DOHH2 (cell line): ENCODE data around the gene OSBPL8.

ENCODE experiments used
- H3F3A ChIP-seq: fragments of 200-600 bp; sonication (generic), shearing (Covaris generic); 2 replicates; pipeline ENCODE4 v1.6.0; 2016; ENCODE audit warnings: antibody characterized with exemption, mild to moderate bottlenecking; ENCODE audit not compliant: control insufficient read depth, insufficient read depth
- H3K27ac ChIP-seq: fragments of 200-600 bp; sonication (generic); 2 replicates; pipeline ENCODE4 v1.5.1; 2014; ENCODE audit warnings: low read depth, mild to moderate bottlenecking, low read length, moderate library complexity
- H3K27me3 ChIP-seq: fragments of 200-600 bp; sonication (generic); 2 replicates; pipeline ENCODE4 v1.6.1; 2014; ENCODE audit warnings: mild to moderate bottlenecking, low read length, mixed read lengths; ENCODE audit not compliant: control insufficient read depth
- H3K36me3 ChIP-seq: fragments of 200-600 bp; sonication (generic); 2 replicates; pipeline ENCODE4 v1.6.1; 2014; ENCODE audit warnings: mild to moderate bottlenecking, low read length, moderate library complexity, mixed read lengths; ENCODE audit not compliant: control insufficient read depth
- H3K4me1 ChIP-seq: fragments of 200-600 bp; sonication (generic); 2 replicates; pipeline ENCODE4 v1.6.1; 2014; ENCODE audit warnings: mild to moderate bottlenecking, low read length, mixed read lengths; ENCODE audit not compliant: control insufficient read depth
- H3K4me2 ChIP-seq: fragments of 200-600 bp; sonication (generic); 2 replicates; pipeline ENCODE4 v1.6.0; 2014; ENCODE audit warnings: mild to moderate bottlenecking, low read length, moderate library complexity
- H3K4me3 ChIP-seq: fragments of 200-600 bp; sonication (generic); 2 replicates; pipeline ENCODE4 v1.5.1; 2014; ENCODE audit warnings: mild to moderate bottlenecking, low read length, mixed read lengths
- H3K79me2 ChIP-seq: fragments of 200-600 bp; sonication (generic); 2 replicates; pipeline ENCODE4 v1.6.1; 2014; ENCODE audit warnings: mild to moderate bottlenecking, low read length, mixed read lengths; ENCODE audit not compliant: control insufficient read depth
- H3K9me2 ChIP-seq: fragments of 200-600 bp; sonication (generic); replicated peaks from 2 replicates; pipeline ENCODE4 v1.6.1; 2014; ENCODE audit warnings: mild to moderate bottlenecking, low read length, mixed read lengths; ENCODE audit not compliant: control insufficient read depth
- H3K9me3 ChIP-seq: fragments of 200-600 bp; sonication (generic); 2 replicates; pipeline ENCODE4 v1.6.1; 2014; ENCODE audit warnings: antibody characterized with exemption, low read length, mixed read lengths; ENCODE audit not compliant: control insufficient read depth, insufficient read depth
- H4K20me1 ChIP-seq: fragments of 200-600 bp; sonication (generic); 2 replicates; pipeline ENCODE4 v1.6.0; 2014; ENCODE audit warnings: low read depth, mild to moderate bottlenecking, antibody characterized with exemption, low read length, moderate library complexity; ENCODE audit not compliant: control insufficient read depth, insufficient read depth
- EZH2phosphoT487 ChIP-seq: fragments of 200-600 bp; sonication (generic); IDR thresholded peaks from 2 replicates; pipeline ENCODE4 v1.6.1; 2017; ENCODE audit warnings: borderline replicate concordance, mild to moderate bottlenecking, antibody characterized with exemption, low read length, moderate library complexity, mixed read lengths
- TF ChIP-seq, protein P1 (sequence below): fragments of 200-600 bp; sonication (generic); IDR thresholded peaks from one replicate; pipeline ENCODE4 v1.5.1; 2014; ENCODE audit warnings: antibody characterized with exemption, mild to moderate bottlenecking, low read depth, low read length; ENCODE audit not compliant: poor library complexity, severe bottlenecking

The OSBPL8 gene

DNA sequence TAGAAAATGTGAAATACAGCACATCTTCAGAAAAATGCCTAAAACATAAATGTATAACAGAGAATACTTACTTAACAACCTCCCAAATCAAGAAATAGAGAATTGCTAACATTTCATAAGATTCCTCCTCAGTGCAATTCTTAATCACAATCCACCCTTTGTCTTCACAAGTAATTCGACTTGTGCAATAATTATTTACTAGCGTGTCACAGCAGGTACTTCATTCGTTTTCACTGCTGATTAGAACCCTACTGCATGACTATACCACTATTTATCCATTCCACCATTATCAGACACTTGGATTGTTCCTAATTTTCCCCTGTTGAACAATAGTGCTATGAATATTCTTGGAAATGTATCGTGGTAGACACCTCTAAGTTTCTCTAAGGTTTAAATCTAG lies 146.4 kb downstream of the OSBPL8 start:
- no peak overlapping the region for H3K4me3 ChIP-seq
- H3K4me1 ChIP-seq: no peaks in the 10 kb centered on the region
- no peak overlapping the region for H3K27ac ChIP-seq
- TF ChIP-seq EZH2phosphoT487: no peak
- TF ChIP-seq, protein P1, sequence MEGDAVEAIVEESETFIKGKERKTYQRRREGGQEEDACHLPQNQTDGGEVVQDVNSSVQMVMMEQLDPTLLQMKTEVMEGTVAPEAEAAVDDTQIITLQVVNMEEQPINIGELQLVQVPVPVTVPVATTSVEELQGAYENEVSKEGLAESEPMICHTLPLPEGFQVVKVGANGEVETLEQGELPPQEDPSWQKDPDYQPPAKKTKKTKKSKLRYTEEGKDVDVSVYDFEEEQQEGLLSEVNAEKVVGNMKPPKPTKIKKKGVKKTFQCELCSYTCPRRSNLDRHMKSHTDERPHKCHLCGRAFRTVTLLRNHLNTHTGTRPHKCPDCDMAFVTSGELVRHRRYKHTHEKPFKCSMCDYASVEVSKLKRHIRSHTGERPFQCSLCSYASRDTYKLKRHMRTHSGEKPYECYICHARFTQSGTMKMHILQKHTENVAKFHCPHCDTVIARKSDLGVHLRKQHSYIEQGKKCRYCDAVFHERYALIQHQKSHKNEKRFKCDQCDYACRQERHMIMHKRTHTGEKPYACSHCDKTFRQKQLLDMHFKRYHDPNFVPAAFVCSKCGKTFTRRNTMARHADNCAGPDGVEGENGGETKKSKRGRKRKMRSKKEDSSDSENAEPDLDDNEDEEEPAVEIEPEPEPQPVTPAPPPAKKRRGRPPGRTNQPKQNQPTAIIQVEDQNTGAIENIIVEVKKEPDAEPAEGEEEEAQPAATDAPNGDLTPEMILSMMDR: no peak
- H3K36me3 ChIP-seq: no peaks in the 10 kb centered on the region; the same call in 1 of the 2 replicates
- no peaks in the 10 kb centered on the region for H3K27me3 ChIP-seq
- no peaks in the 10 kb centered on the region; the same call in 1 of the 2 replicates for H3F3A ChIP-seq
- no peaks in the 10 kb centered on the region for H3K79me2 ChIP-seq
- no peaks in the 10 kb centered on the region for H3K9me3 ChIP-seq
- no peak overlapping the region for H3K4me2 ChIP-seq
- H4K20me1 ChIP-seq: no peaks in the 10 kb centered on the region
- no peaks in the 10 kb centered on the region for H3K9me2 ChIP-seq

DNA sequence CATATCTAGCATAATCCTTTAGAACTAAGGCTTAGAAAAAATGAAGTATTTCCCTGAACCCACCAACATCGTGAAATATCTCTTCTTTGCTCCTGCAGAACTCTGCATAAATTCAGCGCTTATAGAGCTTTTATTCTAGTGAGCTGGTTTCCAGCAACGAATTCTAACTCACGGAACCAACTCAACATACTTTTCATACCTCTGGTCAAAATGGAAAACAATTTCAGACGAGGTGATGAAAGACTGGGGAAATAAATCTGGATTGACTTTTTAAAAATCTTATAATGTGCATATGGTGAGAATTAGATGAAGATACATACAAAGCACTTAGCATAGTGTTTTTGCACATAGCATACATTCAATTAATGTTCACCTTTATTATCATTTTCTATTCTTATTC lies 148.8 kb downstream of the OSBPL8 start:
- TF ChIP-seq EZH2phosphoT487: no peak
- TF ChIP-seq, protein P1: no peak
- Histone ChIP-seq H3K4me1 (no peaks in the 10 kb centered on the region), H3K4me3 (no peak overlapping the region), H3K4me2 (no peak overlapping the region), H3K79me2 (no peaks in the 10 kb centered on the region), H3K27ac (no peak overlapping the region), H3K36me3 (no peaks in the 10 kb centered on the region; the same call in 1 of the 2 replicates), H4K20me1 (no peaks in the 10 kb centered on the region), H3K9me3 (no peaks in the 10 kb centered on the region), H3K27me3 (no peaks in the 10 kb centered on the region), H3F3A (no peaks in the 10 kb centered on the region; the same call in 1 of the 2 replicates), H3K9me2 (no peaks in the 10 kb centered on the region)

DNA sequence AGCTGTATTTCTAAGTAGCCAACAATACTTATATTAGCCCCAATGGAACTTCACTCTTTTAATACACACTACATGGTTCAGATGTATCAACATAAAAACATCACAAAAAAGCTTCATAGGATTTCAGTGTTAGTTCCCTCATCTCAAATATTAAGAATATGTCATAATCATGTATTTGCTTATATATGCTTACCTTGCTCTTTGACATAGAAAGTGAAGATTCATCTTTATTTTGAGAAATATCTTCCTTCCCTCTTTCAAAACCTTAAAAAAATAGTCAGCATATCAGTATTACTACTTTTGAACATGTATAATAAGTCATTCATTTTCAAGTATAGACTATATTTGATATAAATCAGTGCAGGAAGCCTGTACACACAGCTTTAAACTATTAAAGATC lies 149.2 kb downstream of the OSBPL8 start:
- no peaks in the 10 kb centered on the region; the same call in 1 of the 2 replicates for H3K36me3 ChIP-seq
- no peaks in the 10 kb centered on the region for H4K20me1 ChIP-seq
- TF ChIP-seq EZH2phosphoT487: no peak
- TF ChIP-seq, protein P1: no peak
- no peaks in the 10 kb centered on the region for H3K9me3 ChIP-seq
- H3K4me3 ChIP-seq: no peak overlapping the region
- no peak overlapping the region for H3K27ac ChIP-seq
- no peaks in the 10 kb centered on the region; the same call in 1 of the 2 replicates for H3F3A ChIP-seq
- H3K4me1 ChIP-seq: no peaks in the 10 kb centered on the region
- no peaks in the 10 kb centered on the region for H3K79me2 ChIP-seq
- no peak overlapping the region for H3K4me2 ChIP-seq
- no peaks in the 10 kb centered on the region for H3K27me3 ChIP-seq
- no peaks in the 10 kb centered on the region for H3K9me2 ChIP-seq
